HG03460 (cell line): Measurements from ENCODE around the gene DPYSL5.
A peak's percentile ranks its signal among the peaks of the same experiment; 100 is the strongest.

Experiments used
- ATAC-seq: cut with Tn5 transposase; IDR thresholded peaks from one replicate; pipeline ENCODE4 v1.9.1; 2021; ENCODE audit not compliant: unreplicated experiment

Gene DPYSL5

DNA sequence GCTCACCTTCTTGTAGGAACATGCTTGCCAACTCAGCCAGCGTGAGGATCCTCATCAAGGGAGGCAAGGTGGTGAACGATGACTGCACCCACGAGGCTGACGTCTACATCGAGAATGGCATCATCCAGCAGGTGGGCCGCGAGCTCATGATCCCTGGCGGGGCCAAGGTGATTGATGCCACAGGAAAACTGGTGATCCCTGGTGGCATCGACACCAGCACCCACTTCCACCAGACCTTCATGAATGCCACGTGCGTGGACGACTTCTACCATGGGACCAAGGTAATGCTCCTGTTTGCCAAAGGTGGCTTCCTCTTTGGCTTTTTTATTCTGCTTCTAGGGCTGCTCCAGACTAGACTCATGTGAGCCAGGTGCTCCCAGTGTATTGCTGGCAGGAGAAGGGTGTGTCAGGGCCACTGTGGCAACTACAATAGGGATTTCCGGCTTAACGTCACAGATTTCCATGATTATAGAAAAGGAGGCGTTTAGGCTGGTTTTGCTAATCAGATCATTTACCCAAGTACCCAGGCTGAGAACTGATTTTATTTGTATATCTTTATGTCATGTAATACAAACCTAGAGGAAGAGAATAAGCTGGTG, 50.6 kb downstream of the DPYSL5 start:
- no peak for ATAC-seq

DNA sequence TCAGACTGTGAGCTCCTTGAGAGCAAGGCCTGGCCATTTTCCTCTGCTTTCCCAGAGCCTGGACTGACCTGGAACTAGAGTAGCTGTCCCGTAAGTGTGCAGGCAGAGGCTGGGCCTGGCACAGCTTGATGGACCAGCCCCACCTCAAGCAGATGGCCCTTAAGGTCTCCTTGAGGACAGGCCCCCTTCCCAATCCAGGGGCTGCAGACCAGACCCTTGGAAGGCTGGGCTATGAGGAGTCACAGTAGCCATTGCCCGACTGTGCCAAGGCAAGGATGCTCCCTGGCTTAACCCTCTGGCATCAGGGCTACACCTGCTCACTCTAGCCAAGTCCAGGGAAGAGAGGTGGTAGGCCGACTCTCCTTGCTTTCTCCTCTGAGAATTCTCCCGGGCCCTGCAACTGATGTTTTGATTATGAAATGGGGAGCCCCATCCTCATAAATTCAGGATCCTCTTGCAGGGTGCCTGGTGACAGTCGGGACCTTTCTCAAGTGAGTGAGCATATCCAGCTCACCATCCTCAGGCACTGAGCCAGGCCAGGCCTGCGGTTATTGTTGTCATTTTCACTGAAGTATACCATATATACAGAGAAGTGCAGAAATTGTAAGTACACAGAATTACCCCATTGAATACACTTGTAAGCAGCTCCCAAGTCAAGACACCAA, 51.7 kb downstream of the DPYSL5 start:
- no peak for ATAC-seq

DNA sequence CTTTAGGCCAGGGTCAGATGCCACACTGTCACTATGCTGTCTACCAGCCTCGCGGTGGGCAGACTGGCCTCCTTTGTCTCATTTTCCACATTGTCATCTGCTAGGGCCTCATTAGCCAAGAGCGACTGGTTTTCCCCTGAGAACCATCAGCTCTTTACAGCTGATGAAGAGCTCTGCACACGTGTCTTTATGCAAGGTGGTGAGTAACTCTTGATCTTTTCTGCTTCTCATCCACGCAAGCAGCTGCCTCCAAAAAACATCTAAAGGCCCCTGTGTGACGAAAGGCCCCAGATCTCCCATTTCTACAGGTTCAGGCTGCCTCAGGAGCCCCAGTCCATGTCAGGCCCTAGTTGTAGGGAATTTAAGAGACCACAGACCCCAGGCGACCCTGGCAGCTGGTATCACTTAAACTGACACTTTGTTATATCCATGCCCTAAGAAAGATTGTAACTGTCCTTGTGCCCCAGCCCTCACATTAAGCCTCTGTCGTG, 52.9 kb downstream of the DPYSL5 start:
- no peak for ATAC-seq

DNA sequence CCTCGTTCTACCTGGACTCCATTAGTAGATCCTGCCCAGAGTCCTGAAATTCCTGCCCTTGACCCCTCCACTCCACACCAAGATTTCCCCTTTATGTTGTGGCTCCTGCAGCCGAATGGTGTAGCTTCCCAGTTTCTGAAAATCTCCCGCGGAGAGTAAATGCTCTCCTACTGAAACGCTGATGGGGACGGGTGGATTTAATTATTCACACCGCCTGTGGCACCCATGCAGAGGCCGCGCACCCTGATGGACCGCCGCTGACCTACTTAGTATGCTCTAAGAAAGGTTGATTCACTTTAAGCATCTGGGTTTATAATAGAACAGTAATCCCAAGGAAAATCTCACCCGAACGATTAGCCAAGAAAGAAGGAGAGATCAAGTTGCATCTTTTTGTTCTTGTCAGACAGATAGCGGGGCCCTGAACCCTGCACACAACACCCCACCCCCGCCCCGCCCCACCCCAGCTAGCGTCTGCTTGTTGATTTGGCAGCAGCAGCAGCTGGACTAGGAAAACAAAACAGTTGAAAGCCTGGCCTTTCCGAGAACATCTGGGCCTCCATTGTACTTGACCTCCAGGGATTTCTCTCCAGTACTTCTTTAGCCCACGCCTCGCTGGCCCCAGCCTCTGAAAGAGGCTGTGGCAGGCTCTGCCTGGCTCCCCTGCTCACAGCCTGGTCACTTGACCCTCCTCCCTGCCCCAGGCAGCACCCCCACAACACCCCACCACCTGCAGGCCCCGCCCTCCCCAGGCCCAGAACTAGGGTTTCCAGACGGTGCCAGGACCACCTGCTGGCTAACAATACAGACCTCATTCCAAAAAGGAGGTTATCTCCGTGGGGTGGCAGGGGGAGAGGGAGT, 53.6 kb downstream of the DPYSL5 start:
- ATAC-seq, result no peak

DNA sequence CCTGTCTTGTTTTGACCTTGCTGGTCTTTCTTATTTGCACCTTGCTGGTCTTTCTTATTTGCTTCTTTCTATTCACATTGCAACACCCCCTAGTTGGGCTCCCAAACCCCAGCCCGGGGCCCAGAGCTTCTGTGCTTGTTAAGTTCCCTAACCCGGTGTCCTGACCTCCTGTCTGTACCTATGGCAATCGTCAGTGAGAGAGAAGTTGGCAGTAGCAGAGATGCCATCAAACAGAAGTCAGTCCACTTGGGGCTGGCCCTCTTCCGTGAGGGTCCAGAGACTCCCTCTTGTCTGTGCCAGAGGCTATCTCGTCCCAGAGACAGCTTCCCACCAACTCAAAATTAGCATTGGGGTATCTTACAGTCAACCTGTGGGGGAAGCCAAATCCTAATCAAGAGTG, 55.7 kb downstream of the DPYSL5 start:
- ATAC-seq, result no peak

DNA sequence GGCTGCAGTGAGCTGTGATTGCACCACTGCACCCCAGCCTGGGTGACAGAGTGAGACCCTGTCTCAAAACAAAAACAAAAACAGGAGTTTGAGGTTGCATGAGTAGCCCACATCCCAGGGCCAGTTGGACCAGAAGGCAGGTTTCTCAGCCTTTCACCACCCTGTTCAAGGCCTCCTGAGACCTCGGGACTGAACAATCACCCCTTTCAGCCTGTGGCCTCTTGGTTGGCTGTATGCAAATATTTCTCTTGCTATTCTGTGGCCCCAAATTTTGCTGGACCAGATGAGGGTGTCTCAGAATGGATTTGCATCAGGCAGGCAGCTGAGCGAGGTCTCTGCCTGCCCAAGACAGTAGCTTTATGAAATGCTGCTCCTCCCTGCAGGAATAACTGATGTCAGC, 56.9 kb downstream of the DPYSL5 start:
- ATAC-seq, result peak; percentile 50

DNA sequence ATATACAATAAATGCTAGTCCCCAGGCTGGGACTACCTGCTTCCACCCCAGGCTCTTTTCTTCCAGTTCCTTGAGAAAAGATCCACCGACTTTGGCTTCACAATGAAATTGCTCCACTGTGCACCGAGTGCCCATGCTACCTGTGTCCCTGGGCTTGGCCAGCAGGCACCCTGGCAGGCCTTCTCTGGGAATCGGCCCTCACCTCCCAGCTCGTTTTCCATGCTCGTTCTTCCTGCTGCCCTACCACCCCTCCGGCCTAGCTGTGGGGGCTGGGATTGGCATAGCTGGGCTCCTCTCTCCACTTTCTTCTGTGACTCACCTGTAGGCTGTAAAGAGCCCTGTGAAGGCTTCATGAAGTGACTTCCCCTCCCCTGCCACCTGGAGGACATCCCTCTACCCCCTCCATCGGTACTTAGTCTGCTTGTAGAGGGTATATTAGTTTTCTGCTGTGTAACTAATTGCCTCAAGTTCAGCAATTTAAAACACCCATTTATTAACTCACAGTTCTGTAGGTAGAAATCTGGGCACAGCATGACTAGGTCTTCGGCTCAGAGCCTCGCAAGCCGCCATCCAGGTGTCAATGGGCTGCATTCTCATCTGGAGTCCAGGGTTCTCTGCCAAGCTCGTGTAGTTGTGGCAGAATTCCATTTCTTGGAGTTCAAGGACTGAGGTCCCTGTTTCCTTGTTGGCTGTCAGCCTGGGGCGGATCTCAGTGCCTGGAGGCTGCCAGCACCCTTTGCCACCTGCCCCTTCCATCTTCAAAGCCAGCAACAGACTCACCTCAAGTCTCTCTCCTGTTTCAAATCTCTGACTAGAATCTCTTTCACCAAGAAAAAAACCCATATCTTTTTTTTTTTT, 57.6 kb downstream of the DPYSL5 start:
- no peak for ATAC-seq

DNA sequence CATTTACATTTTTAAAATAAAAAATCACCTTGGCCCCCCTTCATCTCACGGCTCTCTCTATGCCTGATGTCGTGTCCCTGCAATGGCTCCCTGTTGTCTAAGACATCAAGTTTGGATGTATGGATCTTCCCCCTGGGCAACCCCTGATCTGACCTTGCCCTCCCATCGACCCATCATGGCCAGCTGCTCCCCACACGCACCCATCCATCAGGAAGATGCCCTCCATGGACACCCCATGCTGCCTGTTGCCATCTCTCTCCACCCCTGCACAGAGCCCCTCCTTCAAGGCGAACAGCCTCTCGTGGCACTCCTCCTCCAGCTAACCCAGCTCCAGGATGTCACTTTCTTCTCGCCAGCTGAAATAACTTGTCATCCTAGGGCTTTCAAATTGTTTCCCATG, 59.5 kb downstream of the DPYSL5 start:
- no peak for ATAC-seq

DNA sequence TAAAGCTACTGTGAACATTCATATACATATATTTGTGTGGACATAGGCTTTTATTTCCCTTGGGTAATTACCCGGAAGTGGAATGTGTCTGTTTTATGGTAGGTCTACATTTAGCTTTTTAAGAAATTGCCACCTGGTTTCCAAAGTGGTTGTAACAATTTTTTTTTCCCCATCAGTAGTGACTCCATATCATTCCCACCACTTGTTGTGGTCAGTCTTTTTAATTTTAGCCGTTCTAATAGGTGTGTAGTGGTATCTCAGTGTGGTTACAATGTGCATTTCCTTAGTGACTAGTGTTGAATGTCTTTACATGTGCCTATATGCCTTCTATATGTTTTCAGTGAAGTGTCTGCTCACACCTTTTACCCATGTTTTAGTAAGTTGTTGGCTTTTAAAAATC, 62.2 kb downstream of the DPYSL5 start:
- ATAC-seq, result no peak

DNA sequence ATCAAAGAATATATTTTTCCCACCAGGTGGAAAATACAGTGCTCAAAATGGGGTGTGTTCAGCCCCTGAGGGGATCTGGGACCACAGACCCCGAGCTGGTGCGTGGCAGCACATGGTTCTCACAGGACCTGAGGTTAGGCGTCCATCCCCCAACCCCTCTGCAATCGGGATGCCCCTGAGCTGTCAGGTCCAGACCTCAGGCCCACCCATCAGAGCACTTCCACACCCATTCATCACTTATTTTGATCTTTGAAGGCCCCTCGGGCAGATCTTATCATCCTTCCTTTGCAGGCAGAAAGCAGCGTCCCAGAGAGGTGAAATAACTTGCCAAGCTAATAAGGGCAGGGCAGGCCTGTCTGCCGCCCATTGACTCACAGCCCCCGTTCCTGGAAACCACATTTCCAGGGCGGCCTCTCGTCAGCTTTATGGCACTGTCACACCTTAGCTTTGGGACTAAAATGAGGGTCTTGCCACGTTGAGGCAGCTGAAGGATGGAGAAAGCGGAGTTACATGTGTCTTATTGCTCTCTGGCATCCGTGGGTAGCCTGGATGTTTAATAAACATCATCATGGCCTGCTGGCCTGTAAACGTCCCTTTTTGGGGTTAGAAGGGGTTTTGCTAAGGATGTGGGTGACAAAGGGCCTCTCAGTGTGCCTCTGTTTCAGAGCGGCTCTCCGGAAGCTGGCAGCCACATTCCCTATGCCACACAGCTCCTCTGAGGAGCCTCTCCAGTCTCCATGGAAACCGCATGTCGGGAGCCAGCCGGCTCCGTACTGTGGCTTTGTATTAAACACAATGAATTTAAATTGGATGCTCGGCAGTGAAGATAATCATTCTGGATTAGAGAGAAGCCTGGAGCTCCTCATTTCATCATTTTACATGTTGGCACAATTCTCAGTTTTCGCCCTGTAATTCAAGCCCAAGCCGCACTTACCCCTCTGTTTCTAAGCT, 64.3 kb downstream of the DPYSL5 start:
- ATAC-seq, result no peak

DNA sequence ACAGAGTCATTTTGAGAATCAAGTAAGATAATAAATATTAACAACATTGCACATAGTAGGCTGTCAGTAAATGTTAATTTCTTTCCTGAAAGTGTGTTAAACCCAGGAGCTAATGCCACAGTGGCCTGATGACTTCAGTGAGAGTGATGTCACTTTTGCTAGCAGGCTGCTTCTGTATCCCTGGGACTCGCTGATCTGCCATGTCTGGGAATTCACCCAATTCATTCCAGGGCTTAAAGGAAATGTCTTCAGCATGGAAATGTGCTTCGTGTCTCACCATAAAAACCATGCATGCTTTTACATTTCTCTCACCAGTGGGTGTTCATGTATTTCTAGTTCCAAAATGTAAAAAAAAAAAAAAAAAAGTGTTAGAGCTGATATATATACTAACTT, 65.7 kb downstream of the DPYSL5 start:
- no peak for ATAC-seq

DNA sequence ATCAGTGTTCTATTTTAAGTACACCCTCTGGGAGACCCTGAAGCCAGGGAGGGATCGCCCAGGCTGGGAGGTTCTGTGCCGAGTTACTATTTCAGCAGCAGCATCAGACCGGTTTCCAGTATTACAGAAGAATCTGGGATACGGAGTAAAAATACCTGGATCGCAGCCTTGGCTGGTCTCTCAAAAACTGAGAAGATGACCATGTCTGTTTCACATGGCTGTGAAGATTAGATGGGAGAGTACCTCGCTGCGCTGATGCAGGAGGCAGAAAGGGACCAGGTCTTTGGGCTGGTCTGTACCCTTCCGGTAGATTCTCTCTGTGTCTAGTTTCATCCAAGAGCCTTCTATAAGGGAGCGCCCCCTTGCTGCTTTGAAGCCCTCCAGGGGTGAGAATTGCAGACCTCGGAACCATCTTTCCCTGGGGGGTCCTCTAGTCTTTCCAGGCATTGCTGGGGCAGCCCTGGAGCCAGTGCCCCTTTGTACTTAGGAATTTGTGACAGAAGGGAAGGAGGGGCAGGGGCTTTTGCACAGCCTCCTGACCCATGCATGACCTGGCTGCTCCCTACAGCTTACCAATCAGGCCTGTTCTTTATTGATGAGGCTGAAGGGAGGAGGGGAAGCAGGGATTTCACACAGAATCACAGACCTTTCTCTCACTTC, 66.2 kb downstream of the DPYSL5 start:
- no peak for ATAC-seq

DNA sequence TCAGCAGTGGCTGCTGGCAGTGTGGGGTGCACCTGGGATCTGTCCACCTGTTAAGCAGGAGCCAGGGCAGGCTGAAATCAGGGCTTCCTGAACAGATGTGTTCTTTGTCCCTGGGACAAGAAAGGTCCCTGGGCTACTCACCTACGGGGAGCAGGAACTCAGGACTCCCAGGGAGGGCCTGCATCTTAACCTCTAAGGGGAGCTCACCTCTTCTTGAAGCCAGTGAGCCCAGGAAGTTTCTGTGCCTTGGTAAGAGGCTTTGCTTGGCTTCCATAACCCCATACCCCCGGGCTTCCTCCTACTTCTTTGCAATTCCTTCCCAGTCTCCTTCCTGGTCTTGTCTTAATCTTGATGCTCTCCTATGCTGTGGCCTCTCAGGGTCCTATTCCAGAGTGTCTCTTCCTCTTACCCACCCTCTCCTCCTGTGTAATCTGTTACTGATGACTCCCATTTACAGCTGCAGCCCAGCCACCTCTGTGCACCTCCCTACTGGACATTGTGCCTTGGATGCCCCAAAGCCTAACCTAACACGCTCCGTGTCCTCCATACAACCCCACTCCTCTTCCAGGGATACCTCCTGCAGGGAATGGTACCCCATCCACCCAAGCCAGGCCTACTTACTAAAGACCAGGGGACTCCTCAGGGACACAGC, 66.9 kb downstream of the DPYSL5 start:
- no peak for ATAC-seq

DNA sequence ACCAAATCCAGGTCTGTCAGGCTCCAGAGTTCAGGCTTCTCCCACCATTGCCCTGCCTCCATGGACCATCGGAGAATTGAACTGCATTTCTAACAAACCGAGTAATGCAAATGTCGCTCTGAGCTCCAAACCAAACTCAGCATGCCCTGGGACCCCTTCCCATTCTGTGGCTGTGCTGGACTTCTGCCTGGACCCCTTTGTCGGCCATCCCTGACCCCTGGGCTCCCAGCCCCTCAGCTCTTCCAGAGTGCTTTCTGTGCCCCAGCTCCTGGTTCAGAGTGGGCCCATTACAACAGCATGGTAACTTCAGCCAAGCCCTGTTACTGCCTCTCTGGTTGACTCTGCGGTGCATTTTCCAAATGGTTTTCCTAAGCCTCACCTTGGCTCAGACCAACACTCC, 67.4 kb downstream of the DPYSL5 start:
- no peak for ATAC-seq

DNA sequence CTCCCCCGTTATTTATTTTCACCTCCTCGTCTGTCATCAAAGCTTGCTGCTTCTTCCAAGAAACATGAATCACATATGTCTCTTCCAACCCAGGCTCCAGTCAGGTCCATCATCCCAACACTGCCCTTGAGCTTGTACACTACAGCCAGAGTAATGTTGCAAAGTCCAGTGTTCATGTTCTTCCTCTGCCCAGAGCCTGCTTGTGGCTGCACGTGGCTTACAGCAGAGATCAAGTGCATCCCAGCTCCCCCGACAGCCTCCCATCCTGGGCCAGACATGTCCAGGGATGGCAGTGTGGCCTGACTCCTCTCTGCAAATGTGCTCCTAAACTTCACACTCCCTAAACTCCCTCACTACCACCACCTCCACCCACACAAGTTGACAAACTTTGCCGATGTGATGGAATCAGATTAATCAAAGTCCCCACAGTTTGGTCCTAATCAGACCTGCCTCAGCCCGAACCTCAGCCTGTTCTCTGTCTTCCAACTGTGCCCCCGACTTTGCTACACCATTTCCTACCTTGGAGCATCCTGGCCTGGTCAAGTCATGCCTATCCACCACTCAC, 68.3 kb downstream of the DPYSL5 start:
- no peak for ATAC-seq

DNA sequence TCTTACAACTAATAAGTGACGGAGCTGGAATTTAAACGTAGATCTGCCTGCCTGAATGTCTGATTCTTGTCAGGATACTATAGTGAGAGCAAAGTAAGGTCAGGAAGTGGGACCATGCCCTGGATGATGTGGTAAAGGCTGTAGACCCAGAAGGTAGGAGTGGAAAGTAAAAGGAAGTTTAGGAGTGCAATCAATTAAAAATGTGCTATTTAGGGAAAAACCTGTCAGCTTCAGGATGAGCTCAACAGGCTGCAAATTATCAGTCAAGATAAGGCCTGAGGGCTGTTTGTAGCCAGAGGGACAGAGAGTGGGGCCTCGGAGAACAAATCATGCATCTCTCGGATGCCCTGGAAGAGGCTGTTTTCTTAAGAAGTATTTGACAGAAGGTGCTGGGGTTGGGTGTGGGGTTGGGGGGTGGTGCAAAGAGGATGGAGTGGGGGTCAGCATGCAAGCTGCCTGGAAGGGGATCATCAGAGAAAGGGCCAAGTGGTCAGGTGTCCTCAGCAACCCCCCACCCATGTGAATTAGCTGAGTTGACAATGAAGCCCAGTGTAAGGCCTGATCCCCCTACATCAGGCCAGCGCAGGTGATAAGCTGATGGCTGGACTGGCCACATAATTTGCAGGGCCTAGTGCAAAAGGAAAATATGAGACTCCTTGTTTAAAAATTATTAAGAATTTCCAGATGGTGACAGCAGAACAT, 69.4 kb downstream of the DPYSL5 start:
- no peak for ATAC-seq

DNA sequence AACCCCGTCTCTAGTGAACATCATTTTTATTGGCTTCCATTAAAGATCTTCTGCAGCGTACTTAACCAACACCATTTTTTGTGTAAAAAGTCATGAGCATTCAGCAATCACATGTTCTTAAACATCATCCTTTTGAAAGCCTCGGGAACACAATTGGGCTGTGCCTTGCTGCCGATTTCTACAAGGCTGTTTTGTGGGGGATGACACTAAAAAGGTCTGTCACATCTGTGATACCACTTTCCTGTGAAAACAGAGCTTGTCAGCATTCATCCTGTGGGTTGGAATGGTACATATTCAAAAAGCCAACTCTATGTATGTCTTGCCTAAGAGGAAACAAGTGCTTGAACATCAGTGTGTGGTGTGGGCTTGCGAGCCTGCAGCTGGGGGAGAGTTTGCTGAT, 73.4 kb downstream of the DPYSL5 start:
- no peak for ATAC-seq
